ENCODE results near the gene COL1A2.

COL1A2 gene

GRCh38 chr7:94405506-94405905, 10.8 kb downstream of the COL1A2 start:
- Histone ChIP-seq H3K36me3 (no peaks in the 10 kb centered on the region), H3K4me3 (ENCODE audit: low read depth, low read length) (no peak overlapping the region), H3K9me3 (no peaks in the 10 kb centered on the region), H3K4me1 (no peaks in the 10 kb centered on the region), H3K27me3 (peaks cover 15% of the 10 kb centered on the region)
- no peak for TF ChIP-seq CTCF (IDR thresholded peaks at IDR 0.05; ENCODE audit: low read depth, low read length)
- no peak for DNase-seq

- no peaks in the 10 kb centered on the region for H3K4me1 ChIP-seq
- no peaks in the 10 kb centered on the region for H3K36me3 ChIP-seq
- peaks cover 15% of the 10 kb centered on the region for H3K27me3 ChIP-seq
- DNase-seq: no peak
- H3K9me3 ChIP-seq: no peaks in the 10 kb centered on the region
- no peak for TF ChIP-seq CTCF (IDR thresholded peaks at IDR 0.05; ENCODE audit: low read depth, low read length)
- no peak overlapping the region for H3K4me3 ChIP-seq (ENCODE audit: low read depth, low read length)
Observed at GRCh38 chr7:94406696-94407095, 12.0 kb downstream of the COL1A2 start.

GRCh38 chr7:94409200-94409948, 14.7 kb downstream of the COL1A2 start:
- no peaks in the 10 kb centered on the region for H3K9me3 ChIP-seq
- H3K36me3 ChIP-seq: no peaks in the 10 kb centered on the region
- no peak for DNase-seq
- no peaks in the 10 kb centered on the region for H3K4me1 ChIP-seq
- peaks cover 8% of the 10 kb centered on the region for H3K27me3 ChIP-seq
- no peak overlapping the region for H3K4me3 ChIP-seq (ENCODE audit: low read depth, low read length)
- no peak for TF ChIP-seq CTCF (IDR thresholded peaks at IDR 0.05; ENCODE audit: low read depth, low read length)

GRCh38 chr7:94410413-94411187, 15.9 kb downstream of the COL1A2 start:
- no peaks in the 10 kb centered on the region for H3K36me3 ChIP-seq

GRCh38 chr7:94411188-94411466, 16.4 kb downstream of the COL1A2 start:
- Histone ChIP-seq H3K4me3 (ENCODE audit: low read depth, low read length) (no peak overlapping the region), H3K4me1 (no peaks in the 10 kb centered on the region), H3K9me3 (no peaks in the 10 kb centered on the region), H3K27me3 (peaks cover 8% of the 10 kb centered on the region; the same call in 1 of the 2 replicates), H3K36me3 (no peaks in the 10 kb centered on the region)
- TF ChIP-seq CTCF (IDR thresholded peaks at IDR 0.05; ENCODE audit: low read depth, low read length): no peak
- no peak for DNase-seq

More at GRCh38 chr7:94410413-94411187, 15.9 kb downstream of the COL1A2 start:
- Histone ChIP-seq H3K4me1 (no peaks in the 10 kb centered on the region), H3K4me3 (ENCODE audit: low read depth, low read length) (no peak overlapping the region), H3K27me3 (peaks cover 8% of the 10 kb centered on the region), H3K9me3 (no peaks in the 10 kb centered on the region)
- no peak for TF ChIP-seq CTCF (IDR thresholded peaks at IDR 0.05; ENCODE audit: low read depth, low read length)
- DNase-seq: no peak

GRCh38 chr7:94412762-94413322, 18.1 kb downstream of the COL1A2 start:
- H3K9me3 ChIP-seq: no peaks in the 10 kb centered on the region
- H3K36me3 ChIP-seq: no peaks in the 10 kb centered on the region
- H3K4me1 ChIP-seq: no peaks in the 10 kb centered on the region
- no peak for DNase-seq
- H3K27me3 ChIP-seq: peaks cover 4% of the 10 kb centered on the region; the same call in 1 of the 2 replicates
- no peak overlapping the region for H3K4me3 ChIP-seq (ENCODE audit: low read depth, low read length)
- TF ChIP-seq CTCF (IDR thresholded peaks at IDR 0.05; ENCODE audit: low read depth, low read length): no peak

Measured in BE2C (cell line).